ENCODE results near the gene ATP2B2.

ATP2B2 gene

GRCh38 chr3:10400050-10400748 lies 105.2 kb downstream of the ATP2B2 start:
- TF ChIP-seq TOX (CRISPR knock-in tag; IDR thresholded peaks at IDR 0.05; ENCODE audit: borderline replicate concordance), result no peak
- TF ChIP-seq GLIS3 (CRISPR knock-in tag; IDR thresholded peaks at IDR 0.05), result no peak
- no peak for TF ChIP-seq BACH2 (CRISPR knock-in tag; IDR thresholded peaks at IDR 0.05; ENCODE audit: borderline replicate concordance)
- no peak for TF ChIP-seq ZFP30 (CRISPR knock-in tag; IDR thresholded peaks at IDR 0.05)
- no peak for ATAC-seq

- TF ChIP-seq ZFP3 (CRISPR knock-in tag; IDR thresholded peaks at IDR 0.05) (peak; percentile 93), PATZ1 (CRISPR knock-in tag; IDR thresholded peaks at IDR 0.05; ENCODE audit: borderline replicate concordance) (no peak)
- no peak for ATAC-seq
Observed at GRCh38 chr3:10399634-10400033, 105.8 kb downstream of the ATP2B2 start.

- no peak for TF ChIP-seq ARNTL (CRISPR knock-in tag; IDR thresholded peaks at IDR 0.05; ENCODE audit: borderline replicate concordance, low read depth)
- no peak for TF ChIP-seq RARB (CRISPR knock-in tag; IDR thresholded peaks at IDR 0.05)
- TF ChIP-seq ZNF8 (CRISPR knock-in tag; IDR thresholded peaks at IDR 0.05), result no peak
- no peak for TF ChIP-seq PATZ1 (CRISPR knock-in tag; IDR thresholded peaks at IDR 0.05; ENCODE audit: borderline replicate concordance)
- no peak for TF ChIP-seq ESRRG (CRISPR knock-in tag; IDR thresholded peaks at IDR 0.05)
- no peak for TF ChIP-seq BACH2 (CRISPR knock-in tag; IDR thresholded peaks at IDR 0.05; ENCODE audit: borderline replicate concordance)
- no peak for TF ChIP-seq CSDC2 (CRISPR knock-in tag; IDR thresholded peaks at IDR 0.05)
- TF ChIP-seq SNAI2 (CRISPR knock-in tag; IDR thresholded peaks at IDR 0.05), result no peak
- TF ChIP-seq CREB5 (CRISPR knock-in tag; IDR thresholded peaks at IDR 0.05; ENCODE audit: low read depth), result no peak
- no peak for TF ChIP-seq ZFP3 (CRISPR knock-in tag; IDR thresholded peaks at IDR 0.05)
- no peak for TF ChIP-seq OSR1 (CRISPR knock-in tag; IDR thresholded peaks at IDR 0.05)
- no peak for TF ChIP-seq ZNF70 (CRISPR knock-in tag; IDR thresholded peaks at IDR 0.05)
- no peak for TF ChIP-seq CSRNP3 (CRISPR knock-in tag; IDR thresholded peaks at IDR 0.05)
- no peak for TF ChIP-seq ZNF565 (CRISPR knock-in tag; conservative IDR thresholded peaks at IDR 0.05; ENCODE audit: low read depth)
- TF ChIP-seq PPARA (CRISPR knock-in tag; IDR thresholded peaks at IDR 0.05; ENCODE audit: borderline replicate concordance), result no peak
- no peak for TF ChIP-seq ZC3H10 (CRISPR knock-in tag; IDR thresholded peaks at IDR 0.05)
- ATAC-seq, result no peak
Observed at GRCh38 chr3:10398341-10398740, 107.0 kb downstream of the ATP2B2 start.

- TF ChIP-seq CSDC2 (CRISPR knock-in tag; IDR thresholded peaks at IDR 0.05), result no peak
- TF ChIP-seq GLIS3 (CRISPR knock-in tag; IDR thresholded peaks at IDR 0.05), result no peak
- TF ChIP-seq PATZ1 (CRISPR knock-in tag; IDR thresholded peaks at IDR 0.05; ENCODE audit: borderline replicate concordance), result no peak
- TF ChIP-seq ESRRG (CRISPR knock-in tag; IDR thresholded peaks at IDR 0.05), result no peak
- TF ChIP-seq ZC3H10 (CRISPR knock-in tag; IDR thresholded peaks at IDR 0.05), result no peak
- TF ChIP-seq ZFP30 (CRISPR knock-in tag; IDR thresholded peaks at IDR 0.05), result no peak
- TF ChIP-seq TSHZ2 (CRISPR knock-in tag; IDR thresholded peaks at IDR 0.05), result no peak
- TF ChIP-seq ZNF8 (CRISPR knock-in tag; IDR thresholded peaks at IDR 0.05), result no peak
- no peak for TF ChIP-seq CSRNP3 (CRISPR knock-in tag; IDR thresholded peaks at IDR 0.05)
- no peak for ATAC-seq
Observed at GRCh38 chr3:10397879-10398278, 107.5 kb downstream of the ATP2B2 start.

Measured in SK-N-SH treated with all-trans-retinoic acid at 6 μM for 48 hours (cell line).